Rectal smooth muscle tissue (tissue), 1 donor: ENCODE data around the gene ATRAID.

Experiments used
- H3K27ac ChIP-seq: one replicate; pipeline ENCODE4 v1.7.0; 2013; ENCODE audit warnings: low read depth, low read length, inconsistent platforms
- H3K27me3 ChIP-seq: one replicate; pipeline ENCODE4 v1.7.0; 2013; ENCODE audit warnings: low read length; ENCODE audit not compliant: control insufficient read depth, insufficient read depth
- H3K36me3 ChIP-seq: one replicate; pipeline ENCODE4 v1.7.0; 2013; ENCODE audit warnings: low read length; ENCODE audit not compliant: control insufficient read depth, insufficient read depth
- H3K4me1 ChIP-seq: one replicate; pipeline ENCODE4 v1.7.0; 2013; ENCODE audit warnings: low read length; ENCODE audit not compliant: control insufficient read depth, insufficient read depth
- H3K4me3 ChIP-seq: one replicate; pipeline ENCODE4 v1.7.0; 2013; ENCODE audit warnings: low read length
- H3K9ac ChIP-seq: one replicate; pipeline ENCODE4 v1.7.0; 2013; ENCODE audit warnings: low read length

The ATRAID gene

DNA sequence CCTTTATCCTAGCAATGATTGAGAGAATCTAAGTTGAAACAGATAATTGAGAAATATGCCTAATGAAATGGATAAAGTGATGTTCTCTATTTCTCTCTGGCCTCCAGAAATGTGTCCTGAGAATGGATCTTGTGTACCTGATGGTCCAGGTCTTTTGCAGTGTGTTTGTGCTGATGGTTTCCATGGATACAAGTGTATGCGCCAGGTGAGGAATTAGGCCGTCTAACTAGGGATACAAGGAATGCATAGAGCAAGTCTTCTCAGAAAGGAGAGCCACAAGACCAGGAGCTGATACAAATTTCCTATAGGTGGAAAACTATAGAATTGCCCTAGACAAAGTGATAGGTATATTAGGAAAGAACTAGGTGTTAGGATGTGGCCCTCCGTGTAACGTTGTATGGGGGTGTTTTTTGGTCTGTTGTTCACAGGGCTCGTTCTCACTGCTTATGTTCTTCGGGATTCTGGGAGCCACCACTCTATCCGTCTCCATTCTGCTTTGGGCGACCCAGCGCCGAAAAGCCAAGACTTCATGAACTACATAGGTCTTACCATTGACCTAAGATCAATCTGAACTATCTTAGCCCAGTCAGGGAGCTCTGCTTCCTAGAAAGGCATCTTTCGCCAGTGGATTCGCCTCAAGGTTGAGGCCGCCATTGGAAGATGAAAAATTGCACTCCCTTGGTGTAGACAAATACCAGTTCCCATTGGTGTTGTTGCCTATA is 4.7 kb downstream of the ATRAID start:
- H3K27me3 ChIP-seq, result no peaks in the 10 kb centered on the region
- H3K36me3 ChIP-seq, result peaks cover 7% of the 10 kb centered on the region
- peak overlapping the region; percentile 75 for H3K4me3 ChIP-seq
- H3K4me1 ChIP-seq, result peaks cover 10% of the 10 kb centered on the region
- H3K9ac ChIP-seq, result no peak overlapping the region
- peak overlapping the region; percentile 44 for H3K27ac ChIP-seq

DNA sequence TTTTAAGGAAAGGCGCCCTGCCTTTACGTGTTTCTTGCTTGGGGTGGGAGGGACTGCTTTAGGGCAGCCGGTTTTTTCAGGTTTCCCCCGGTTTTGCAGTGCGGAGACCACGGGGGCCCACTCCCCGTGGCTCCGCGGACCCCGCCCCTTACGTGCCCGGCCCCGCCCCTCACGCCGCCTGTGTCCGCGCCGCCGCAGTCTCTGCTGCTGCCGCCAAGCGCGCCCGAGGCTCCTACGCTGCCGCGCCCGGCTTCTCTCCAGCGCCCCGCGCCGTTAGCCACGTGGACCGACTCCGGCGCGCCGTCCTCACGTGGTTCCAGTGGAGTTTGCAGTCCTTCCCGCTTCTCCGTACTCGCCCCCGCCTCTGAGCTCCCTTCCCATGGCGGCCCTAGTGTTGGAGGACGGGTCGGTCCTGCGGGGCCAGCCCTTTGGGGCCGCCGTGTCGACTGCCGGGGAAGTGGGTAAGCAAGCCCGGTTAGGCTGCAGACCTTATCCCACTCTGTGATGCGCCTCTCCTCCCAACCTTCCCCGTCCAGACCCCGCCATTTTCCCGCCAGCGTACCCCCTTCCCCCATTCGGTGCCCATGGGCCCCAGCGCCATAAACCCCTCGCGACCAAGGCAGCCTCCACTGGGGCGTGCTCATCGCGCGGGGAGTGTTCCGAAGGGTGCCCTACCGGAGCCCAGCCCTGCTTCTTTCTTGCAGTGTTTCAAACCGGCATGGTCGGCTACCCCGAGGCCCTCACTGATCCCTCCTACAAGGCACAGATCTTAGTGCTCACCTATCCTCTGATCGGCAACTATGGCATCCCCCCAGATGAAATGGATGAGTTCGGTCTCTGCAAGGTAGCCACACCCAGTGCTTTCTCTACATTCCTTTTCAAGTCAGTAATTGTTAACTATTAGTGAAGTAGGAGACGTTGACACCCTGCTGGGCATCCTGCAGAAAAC is 5.6 kb downstream of the ATRAID start, which contains the start of gene CAD:
Gene CAD (plus strand): TSS at position 197 of the 949 bp plus-strand sequence. CDS start 183 bp downstream, at position 380.
- Histone ChIP-seq H3K9ac (peak within 1 kb of the TSS; percentile 27), H3K4me1 (peaks cover 10% of the 10 kb centered on the region), H3K4me3 (peak within 1 kb of the TSS; percentile 75), H3K27ac (peak within 1 kb of the TSS; percentile 44), H3K36me3 (peaks cover 9% of the 10 kb centered on the region), H3K27me3 (no peaks in the 10 kb centered on the region)

DNA sequence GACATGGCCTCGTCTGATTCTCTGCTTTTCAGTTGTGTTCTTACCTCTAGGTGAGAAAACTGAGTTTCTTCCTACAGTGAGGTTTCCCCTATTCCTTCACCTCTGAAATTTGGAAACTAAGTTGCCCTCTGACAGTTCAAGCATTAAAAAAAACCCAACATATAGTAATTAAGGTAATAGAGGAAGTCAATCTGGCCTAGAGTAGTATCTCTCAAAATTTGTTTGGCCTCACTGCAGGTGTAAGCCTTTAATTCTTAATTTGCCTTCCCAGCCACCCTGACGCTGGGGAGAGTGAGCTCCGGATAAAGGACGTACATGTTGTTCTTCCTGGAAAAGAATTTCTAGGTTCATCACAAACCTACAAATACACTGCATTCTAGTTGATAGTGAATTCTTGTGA is 6.8 kb downstream of the ATRAID start:
- Histone ChIP-seq H3K4me1 (peaks cover 3% of the 10 kb centered on the region), H3K27ac (no peak overlapping the region), H3K9ac (no peak overlapping the region), H3K36me3 (peaks cover 17% of the 10 kb centered on the region), H3K27me3 (no peaks in the 10 kb centered on the region), H3K4me3 (no peak overlapping the region)

DNA sequence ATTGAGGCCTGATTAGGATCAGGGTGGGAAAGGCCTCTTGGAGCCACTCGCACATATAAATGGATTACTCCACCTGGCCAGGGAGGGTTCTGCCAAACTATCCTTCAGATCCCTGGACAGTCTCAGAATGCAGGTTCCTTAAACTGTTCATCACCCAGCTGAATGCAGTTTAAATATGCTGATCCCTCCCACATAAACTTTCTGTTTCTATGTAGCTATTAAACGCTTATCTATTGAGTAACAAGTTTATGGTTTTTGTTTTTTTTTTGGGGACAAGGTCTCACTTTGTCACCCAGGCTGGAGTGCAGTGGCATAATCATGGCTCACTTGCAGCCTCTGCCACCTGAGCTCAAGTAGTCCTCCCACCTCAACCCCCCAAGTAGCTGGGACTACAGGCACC is 7.2 kb downstream of the ATRAID start:
- peaks cover 21% of the 10 kb centered on the region for H3K36me3 ChIP-seq
- no peak overlapping the region for H3K9ac ChIP-seq
- peaks cover 3% of the 10 kb centered on the region for H3K4me1 ChIP-seq
- no peak overlapping the region for H3K4me3 ChIP-seq
- H3K27ac ChIP-seq, result no peak overlapping the region
- no peaks in the 10 kb centered on the region for H3K27me3 ChIP-seq

DNA sequence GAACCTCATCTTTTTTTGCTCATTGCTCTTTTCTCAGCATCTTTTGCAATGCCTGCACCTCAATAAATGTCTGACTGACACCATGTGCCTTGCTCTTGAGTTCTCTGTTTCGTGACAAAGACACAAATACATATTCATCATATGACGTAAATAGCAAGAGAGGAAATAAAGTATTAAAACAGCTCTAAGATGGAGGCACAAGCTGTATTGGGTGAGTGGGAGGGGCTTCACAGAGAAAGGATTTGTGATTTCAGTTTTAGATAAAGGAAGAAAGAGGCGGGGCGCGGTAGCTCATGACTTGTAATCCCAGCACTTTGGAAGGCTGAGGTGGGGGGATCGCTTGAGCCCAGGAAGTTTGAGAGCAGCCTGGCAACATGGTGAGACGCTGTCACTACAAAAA is 8.2 kb downstream of the ATRAID start:
- H3K9ac ChIP-seq, result no peak overlapping the region
- H3K27ac ChIP-seq, result no peak overlapping the region
- H3K4me3 ChIP-seq, result no peak overlapping the region
- H3K36me3 ChIP-seq, result peaks cover 29% of the 10 kb centered on the region
- H3K27me3 ChIP-seq, result no peaks in the 10 kb centered on the region
- peaks cover 3% of the 10 kb centered on the region for H3K4me1 ChIP-seq

DNA sequence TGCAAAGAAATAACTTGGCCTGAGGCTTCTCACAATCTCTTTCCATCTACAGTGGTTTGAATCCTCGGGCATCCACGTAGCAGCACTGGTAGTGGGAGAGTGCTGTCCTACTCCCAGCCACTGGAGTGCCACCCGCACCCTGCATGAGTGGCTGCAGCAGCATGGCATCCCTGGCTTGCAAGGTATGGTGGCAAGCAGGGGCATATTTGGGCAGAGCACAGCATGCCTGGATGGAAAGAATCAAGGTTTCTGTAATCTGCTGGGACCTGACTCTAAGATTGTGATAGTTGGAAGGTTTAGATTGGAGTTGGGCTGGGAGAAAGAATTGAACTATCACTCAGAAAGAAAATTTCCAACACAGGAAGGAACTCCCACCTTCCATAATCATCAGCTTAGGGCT is 9.3 kb downstream of the ATRAID start:
- Histone ChIP-seq H3K27me3 (no peaks in the 10 kb centered on the region), H3K4me1 (peaks cover 3% of the 10 kb centered on the region), H3K9ac (no peak overlapping the region), H3K27ac (no peak overlapping the region), H3K36me3 (peaks cover 29% of the 10 kb centered on the region), H3K4me3 (no peak overlapping the region)

DNA sequence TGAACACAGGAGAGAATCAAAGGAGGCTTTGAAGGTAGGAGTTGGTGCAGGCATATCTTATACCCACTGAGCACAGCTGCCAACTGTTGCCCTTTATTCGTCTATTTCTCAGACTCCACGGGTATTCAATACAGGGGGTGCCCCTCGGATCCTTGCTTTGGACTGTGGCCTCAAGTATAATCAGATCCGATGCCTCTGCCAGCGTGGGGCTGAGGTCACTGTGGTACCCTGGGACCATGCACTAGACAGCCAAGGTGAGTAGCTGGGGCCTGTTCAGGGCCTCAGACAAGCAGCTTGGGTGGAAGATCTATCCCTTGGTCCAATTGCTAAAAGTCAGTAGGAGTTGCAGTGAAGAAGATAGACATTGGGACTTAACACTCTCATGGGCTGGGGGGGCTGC is 10.6 kb downstream of the ATRAID start:
- peaks cover 39% of the 10 kb centered on the region for H3K36me3 ChIP-seq
- H3K27me3 ChIP-seq, result no peaks in the 10 kb centered on the region
- H3K9ac ChIP-seq, result no peak overlapping the region
- H3K4me3 ChIP-seq, result no peak overlapping the region
- H3K4me1 ChIP-seq, result no peaks in the 10 kb centered on the region
- H3K27ac ChIP-seq, result no peak overlapping the region

DNA sequence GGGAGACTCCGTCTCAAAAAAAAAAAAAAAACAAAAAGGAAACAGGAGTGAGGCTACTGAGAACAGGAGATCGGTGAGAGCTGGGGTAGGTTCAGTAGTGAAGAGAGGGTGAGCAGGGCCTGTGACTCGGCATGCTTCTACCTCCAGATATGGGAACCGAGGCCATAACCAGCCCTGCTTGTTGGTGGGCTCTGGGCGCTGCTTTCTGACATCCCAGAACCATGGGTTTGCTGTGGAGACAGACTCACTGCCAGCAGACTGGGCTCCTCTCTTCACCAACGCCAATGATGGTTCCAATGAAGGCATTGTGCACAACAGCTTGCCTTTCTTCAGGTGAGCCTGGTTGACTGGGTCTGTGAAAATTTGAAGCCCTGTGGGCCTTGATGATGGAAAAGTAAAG is 11.6 kb downstream of the ATRAID start:
- no peaks in the 10 kb centered on the region for H3K27me3 ChIP-seq
- no peak overlapping the region for H3K9ac ChIP-seq
- no peak overlapping the region for H3K4me3 ChIP-seq
- H3K27ac ChIP-seq, result no peak overlapping the region
- peaks cover 39% of the 10 kb centered on the region for H3K36me3 ChIP-seq
- H3K4me1 ChIP-seq, result no peaks in the 10 kb centered on the region

DNA sequence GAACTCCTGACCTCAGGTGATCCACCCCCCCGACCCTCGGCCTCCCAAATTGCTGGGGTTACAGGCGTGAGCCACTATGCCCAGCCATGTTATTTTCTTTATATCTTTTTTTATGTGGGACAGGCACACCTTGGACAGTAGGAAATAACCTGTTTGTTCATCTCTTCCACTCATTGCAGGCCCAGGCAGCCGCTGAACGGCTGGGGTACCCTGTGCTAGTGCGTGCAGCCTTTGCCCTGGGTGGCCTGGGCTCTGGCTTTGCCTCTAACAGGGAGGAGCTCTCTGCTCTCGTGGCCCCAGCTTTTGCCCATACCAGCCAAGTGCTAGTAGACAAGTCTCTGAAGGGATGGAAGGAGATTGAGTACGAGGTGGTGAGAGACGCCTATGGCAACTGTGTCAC is 13.7 kb downstream of the ATRAID start:
- Histone ChIP-seq H3K4me1 (no peaks in the 10 kb centered on the region), H3K9ac (no peak overlapping the region), H3K27ac (no peak overlapping the region), H3K27me3 (no peaks in the 10 kb centered on the region), H3K36me3 (peaks cover 39% of the 10 kb centered on the region), H3K4me3 (no peak overlapping the region)

DNA sequence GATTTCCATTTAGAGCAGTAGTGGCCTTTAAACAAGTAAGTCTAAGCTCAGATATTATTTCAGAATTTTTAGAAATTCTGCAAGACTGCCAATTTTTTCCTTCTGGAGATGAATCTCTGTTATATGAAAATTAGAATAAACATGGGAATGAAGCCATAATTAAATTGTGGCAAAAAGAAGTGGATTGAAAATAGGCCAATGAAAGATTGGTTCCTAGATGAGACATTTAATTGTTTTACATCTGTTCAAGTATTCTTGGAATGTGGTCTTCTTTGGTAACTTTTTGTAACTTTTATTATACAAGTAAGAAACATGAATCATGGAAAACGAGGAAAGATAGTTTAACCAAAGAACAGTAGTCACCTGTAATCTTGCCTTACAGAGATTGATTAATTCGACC is 15.7 kb downstream of the ATRAID start:
- Histone ChIP-seq H3K4me1 (no peaks in the 10 kb centered on the region), H3K27me3 (no peaks in the 10 kb centered on the region), H3K36me3 (peaks cover 52% of the 10 kb centered on the region), H3K4me3 (no peak overlapping the region), H3K9ac (no peak overlapping the region), H3K27ac (no peak overlapping the region)

DNA sequence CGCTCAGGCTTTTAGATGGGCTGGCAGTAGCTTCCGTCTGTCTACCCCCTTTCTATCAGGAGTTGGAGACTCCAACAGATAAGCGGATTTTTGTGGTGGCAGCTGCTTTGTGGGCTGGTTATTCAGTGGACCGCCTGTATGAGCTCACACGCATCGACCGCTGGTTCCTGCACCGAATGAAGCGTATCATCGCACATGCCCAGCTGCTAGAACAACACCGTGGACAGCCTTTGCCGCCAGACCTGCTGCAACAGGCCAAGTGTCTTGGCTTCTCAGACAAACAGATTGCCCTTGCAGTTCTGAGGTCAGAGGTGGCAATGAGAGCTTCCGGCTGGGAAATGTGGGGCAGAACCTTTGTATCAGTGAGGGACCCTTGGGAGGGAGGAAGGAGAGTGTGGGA is 20.1 kb downstream of the ATRAID start:
- peaks cover 49% of the 10 kb centered on the region for H3K36me3 ChIP-seq
- H3K9ac ChIP-seq, result no peak overlapping the region
- no peaks in the 10 kb centered on the region for H3K27me3 ChIP-seq
- no peak overlapping the region for H3K27ac ChIP-seq
- H3K4me1 ChIP-seq, result no peaks in the 10 kb centered on the region
- no peak overlapping the region for H3K4me3 ChIP-seq

DNA sequence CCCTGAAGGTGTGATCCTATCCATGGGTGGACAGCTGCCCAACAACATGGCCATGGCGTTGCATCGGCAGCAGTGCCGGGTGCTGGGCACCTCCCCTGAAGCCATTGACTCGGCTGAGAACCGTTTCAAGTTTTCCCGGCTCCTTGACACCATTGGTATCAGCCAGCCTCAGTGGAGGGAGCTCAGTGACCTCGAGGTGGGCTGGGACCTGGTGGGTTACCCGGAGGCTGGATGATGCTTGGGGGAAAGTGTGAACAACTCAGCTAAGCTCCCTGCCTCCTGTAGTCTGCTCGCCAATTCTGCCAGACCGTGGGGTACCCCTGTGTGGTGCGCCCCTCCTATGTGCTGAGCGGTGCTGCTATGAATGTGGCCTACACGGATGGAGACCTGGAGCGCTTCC is 21.5 kb downstream of the ATRAID start:
- no peak overlapping the region for H3K4me3 ChIP-seq
- H3K9ac ChIP-seq, result no peak overlapping the region
- H3K4me1 ChIP-seq, result no peaks in the 10 kb centered on the region
- peaks cover 54% of the 10 kb centered on the region for H3K36me3 ChIP-seq
- no peak overlapping the region for H3K27ac ChIP-seq
- H3K27me3 ChIP-seq, result no peaks in the 10 kb centered on the region
